ENCODE measurements around the gene MPPE1.
A peak's percentile ranks its signal among the peaks of the same experiment; 100 is the strongest.
"Not testable (repeated sequence)": the region's sequence is repeated elsewhere in the genome, so short reads cannot be mapped to it uniquely, and the experiment has no call there.

Gene MPPE1

GRCh38 chr18:11908182-11909060 is at the start of gene MPPE1:
Gene MPPE1, minus strand, starts transcription at chr18:11908317. Its CDS starts 11,053 bp downstream, at chr18:11897264.
- peak; percentile 92 for DNase-seq

DNA sequence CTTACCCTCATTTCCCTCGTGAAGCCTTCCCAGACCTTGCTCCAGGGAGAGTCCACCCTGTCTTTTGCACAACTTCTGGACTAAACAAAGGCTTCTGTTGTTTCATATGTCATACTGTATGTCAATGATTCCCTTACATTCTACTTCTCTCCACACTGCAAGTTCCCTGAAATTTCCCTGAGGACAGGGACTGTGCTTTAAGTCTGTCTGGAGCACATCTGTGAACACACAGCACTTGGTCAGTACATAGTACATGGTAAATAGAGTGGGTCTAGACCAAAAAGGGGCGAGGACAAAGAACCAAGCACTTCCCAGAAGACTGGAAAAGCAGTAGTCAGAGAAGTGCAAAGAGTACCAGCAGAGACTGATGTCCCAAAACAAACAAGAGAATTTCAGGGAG is 49.5 kb upstream of the MPPE1 start:
- DNase-seq: no peak

- no peak for DNase-seq
Measured at GRCh38 chr18:11956371-11957308, 48.5 kb upstream of the MPPE1 start.

DNA sequence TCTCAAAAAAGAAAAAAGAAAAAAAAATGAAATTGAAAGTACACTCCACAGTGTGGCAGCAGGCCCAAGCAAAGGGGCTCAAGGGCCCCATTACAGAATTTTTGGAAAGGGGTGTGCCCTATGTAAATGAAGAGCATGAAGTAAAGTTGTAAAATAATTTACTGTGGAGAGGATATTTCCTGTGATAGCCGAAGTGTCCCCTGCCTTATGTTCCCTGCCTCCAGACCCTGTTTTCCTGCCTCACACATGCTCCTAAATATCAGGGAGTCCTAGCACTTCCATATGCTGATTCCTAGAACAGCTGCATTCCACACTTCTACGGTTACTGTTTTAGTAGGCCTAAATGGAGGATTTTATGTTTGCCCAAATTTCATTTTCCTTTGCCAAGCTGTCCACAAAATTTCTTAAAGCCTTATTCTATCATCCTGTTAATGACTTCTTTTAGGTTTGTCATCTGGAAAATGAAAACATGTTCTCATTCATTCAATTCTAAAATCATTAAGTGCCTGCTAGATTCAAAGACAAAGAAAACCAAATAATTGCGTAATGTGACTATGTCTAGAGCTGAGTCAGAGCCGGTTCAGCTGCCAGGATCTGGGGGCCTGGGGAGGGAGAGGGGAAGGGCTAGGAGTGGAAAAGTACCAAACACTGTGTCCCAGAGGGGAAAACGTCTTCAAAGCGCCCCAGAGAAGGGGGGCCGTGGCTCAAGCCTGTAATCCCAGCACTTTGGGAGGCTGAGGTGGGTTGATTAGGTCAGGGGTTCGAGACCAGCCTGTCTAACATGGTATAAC is 47.3 kb upstream of the MPPE1 start:
- DNase-seq: peak; percentile 87

DNA sequence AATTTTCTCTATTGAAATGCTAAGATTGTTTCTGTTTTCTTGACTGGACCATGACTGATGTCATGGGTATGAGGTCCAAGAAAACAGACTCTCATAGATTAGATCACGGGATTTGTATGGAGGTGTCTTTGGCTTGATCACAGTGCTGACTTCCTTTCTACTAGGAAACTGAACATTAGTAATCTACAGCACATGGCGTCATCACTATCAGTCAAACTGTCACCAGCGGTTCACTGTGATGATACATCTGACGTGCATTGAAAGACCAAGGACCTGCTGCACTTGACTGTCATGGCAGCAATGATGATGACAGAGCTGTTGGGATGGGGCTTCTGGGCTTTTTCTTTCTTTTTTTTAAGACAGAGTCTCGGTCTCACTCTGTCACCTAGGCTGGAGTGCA is 45.0 kb upstream of the MPPE1 start:
- DNase-seq: no peak

DNA sequence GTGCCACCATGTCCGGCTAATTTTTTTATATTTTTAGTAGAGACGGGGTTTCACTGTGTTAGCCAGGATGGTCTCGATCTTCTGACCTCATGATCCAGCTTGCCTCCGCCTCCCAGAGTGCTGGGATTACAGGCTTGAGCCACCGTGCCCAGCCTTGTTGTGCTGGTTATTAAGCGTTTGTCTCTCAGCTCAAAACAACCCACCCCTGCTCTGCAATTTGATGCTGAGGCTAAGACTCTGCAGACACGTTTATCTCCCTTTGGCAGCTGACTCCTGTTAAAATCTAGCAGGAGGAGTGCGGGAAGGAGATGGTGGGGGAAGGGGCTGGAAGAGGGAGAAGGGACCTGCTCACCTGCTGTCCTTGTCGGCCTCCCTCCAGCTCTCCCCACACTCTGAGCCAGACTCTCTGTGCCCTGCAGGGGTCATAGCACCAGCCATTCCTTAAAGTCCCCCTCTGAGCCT is 43.3 kb upstream of the MPPE1 start:
- peak; percentile 43 for DNase-seq

DNA sequence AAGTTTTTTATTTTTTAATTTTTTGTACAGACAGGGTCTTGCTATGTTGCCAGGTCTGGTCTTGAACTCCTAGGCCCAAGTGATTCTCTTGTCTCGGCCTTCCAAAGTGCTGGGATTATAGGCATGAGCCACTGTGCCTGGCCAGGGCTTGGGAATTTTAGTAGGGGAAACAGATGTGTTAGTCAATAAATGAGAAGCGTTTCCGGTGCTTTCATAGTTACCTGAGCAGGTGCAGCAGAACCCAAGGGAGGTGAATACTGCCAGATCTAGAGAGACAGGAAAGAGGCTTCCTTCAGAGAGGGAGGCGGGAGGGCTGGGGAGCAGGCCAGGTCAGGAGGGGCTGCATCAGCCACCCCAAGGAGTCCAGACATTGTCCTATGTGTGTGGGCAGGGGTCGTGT is 42.7 kb upstream of the MPPE1 start:
- no peak for DNase-seq

GRCh38 chr18:11948852-11949523 is 40.9 kb upstream of the MPPE1 start:
- no peak for DNase-seq

DNA sequence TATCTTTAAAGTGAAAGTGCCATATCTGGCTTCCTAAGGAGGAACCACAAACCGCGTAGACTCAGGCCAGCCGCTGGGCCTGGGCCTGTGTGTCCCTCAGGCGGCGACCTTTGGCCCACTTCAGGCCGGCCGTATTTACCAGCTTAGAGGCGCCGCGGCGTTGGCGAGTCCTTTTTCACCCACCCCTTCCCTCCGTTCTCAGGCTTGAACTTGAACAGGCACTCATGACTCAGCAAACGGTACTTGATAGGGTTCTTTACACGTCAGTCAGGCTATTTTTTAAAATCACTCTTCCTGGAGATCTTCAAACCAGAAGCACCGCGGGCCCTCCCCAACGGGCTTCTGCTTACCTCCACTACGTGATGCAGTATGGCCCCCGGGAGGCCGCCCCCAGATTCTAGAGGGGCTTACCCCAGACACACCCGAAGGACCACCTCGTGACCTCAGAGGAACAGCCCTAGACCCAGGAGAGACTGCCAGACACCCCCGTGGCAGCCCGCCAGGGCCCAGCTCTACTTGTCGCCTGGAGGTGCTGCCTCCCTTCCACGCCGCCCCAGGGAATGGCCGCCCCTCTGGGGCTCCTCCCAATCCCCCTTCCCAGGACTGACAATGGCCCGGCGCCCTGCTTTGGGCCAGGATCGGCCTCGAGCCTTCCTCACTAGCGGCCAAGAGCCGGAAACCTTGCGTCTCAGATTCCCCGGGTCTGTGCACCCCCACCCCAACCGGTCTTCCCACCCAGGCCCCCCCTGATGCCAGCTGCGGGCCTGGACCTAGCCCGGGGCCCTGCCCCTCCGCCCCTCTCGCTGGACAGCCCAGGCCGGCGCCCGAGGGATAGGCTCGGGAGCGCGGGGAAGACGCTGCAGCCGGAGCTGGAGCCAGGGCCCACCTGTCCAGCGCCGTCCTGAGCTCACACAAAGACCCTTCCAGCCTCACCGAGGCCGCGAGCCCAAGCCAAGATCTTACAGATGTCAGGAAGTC is 39.4 kb upstream of the MPPE1 start:
- peak; percentile 87 for DNase-seq

GRCh38 chr18:11946756-11947155 is 38.6 kb upstream of the MPPE1 start:
- DNase-seq: no peak

- DNase-seq: not testable (repeated sequence)
Measured at GRCh38 chr18:11945834-11946659, 37.9 kb upstream of the MPPE1 start.

- DNase-seq: no peak
Measured at GRCh38 chr18:11944786-11945185, 36.7 kb upstream of the MPPE1 start.

- DNase-seq: no peak
Measured at GRCh38 chr18:11944252-11944651, 36.1 kb upstream of the MPPE1 start.

- no peak for DNase-seq
Measured at GRCh38 chr18:11943551-11943950, 35.4 kb upstream of the MPPE1 start.

DNA sequence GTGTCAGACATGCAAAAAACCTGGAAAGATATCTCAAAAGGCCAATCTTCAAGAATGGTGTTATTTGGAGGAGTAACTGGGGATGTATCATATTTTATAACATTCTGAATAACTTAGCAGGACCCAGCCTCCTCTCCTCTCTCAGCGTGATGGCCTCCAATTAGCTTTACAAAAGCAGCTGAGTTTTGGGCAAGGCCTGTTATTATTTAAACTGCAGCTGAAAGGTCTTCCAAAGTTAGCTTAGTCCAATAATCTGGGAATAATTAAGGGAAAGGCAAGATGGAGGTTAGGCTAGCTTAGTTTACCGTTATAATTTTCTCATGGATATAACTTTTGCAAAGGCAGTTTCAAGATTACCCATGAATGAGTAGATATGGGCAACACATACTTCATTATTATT is 32.8 kb upstream of the MPPE1 start:
- DNase-seq: no peak

DNA sequence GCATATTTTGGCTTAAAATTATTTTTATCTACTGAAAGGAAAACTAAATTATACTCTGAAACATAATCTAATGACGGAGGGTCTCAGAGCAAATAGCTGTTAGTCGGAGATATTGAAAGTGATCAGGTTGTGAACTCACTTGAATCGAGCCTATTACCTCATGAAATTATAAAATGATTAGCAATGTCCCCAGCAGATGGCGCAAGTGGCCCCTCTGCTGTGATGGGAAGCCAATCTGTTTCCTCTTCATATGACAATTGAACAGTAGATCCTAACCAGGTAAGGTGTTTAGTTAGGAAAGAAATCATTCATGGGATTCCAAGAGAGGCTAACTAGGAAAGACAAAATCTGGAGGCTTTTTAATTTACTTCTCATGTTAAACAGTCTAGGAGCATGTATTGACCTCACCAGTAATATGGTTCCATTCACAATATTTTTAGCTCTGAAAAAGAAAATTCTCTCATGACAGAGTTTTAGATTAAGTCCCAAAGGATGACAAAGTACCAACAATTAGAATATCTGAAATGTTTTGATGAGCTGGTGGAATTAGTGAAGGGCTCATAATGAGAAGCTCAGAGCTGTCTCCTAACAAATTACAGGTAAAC is 29.9 kb upstream of the MPPE1 start:
- DNase-seq: peak; percentile 74

DNA sequence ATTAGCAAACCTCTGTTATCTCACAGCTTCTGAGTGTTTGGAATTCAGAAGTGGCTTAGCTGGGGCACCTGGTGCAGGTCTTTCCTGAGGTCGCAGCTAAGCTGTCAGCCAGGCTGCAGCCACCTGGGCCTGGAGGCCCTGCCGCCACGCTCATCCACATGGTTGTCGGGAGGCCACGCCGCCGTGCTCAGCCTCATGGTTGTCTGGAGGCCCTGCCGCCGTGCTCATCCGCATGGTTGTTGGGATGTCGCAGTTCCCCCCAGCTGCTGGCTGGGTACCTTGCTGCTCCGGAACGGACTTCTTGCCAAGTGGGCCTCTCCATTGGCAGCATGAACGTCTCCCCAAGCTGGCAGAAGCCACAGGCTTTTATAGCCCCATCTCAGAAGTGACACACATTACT is 24.3 kb upstream of the MPPE1 start:
- no peak for DNase-seq

- no peak for DNase-seq
Measured at GRCh38 chr18:11927497-11927896, 19.4 kb upstream of the MPPE1 start.

- no peak for DNase-seq
Measured at GRCh38 chr18:11925800-11926481, 17.8 kb upstream of the MPPE1 start.

All from right hindlimb (tissue), 1 donor.